H7 (cell line): ENCODE measurements around the gene PMM1. TPM values are rescaled to one million over a fixed set of nuclear protein-coding genes. Genes with fewer than 3 reads are reported as not detected.
"Not testable (repeated sequence)": the region's sequence is repeated elsewhere in the genome, so short reads cannot be mapped to it uniquely, and the experiment has no call there.

Source experiments
- DNase-seq: peaks from one replicate; pipeline ENCODE4 v3.0.0; 2012
- H3K27me3 ChIP-seq: 2 replicates; pipeline ENCODE4 v1.6.0; 2011; ENCODE audit warnings: mild to moderate bottlenecking, low read length; ENCODE audit not compliant: control insufficient read depth, insufficient read depth
- H3K36me3 ChIP-seq: replicated peaks from 2 replicates; pipeline ENCODE4 v1.5.1; 2011; ENCODE audit warnings: low read length; ENCODE audit not compliant: control insufficient read depth, insufficient read depth
- H3K4me3 ChIP-seq: 2 replicates; pipeline ENCODE4 v1.5.1; 2011; ENCODE audit warnings: low read depth, mild to moderate bottlenecking, control low read depth, low read length, moderate library complexity; ENCODE audit not compliant: insufficient read depth
- total RNA-seq: library from RNA; depleted of rRNA; stranded (reverse); fragments of >200 nt; shearing (Covaris generic); gene quantifications from 2 replicates; pipeline ENCODE4 v1.2.3, GENCODE V29; 2014; rRNA removed

PMM1 gene
- 5.6 and 7.7 TPM in 2 replicates for total RNA-seq

- Histone ChIP-seq H3K36me3 (no peaks in the 10 kb centered on the region), H3K27me3 (no peaks in the 10 kb centered on the region), H3K4me3 (peak within 1 kb of the TSS; percentile 87)
- DNase-seq: peak; percentile 100
Observed at GRCh38 chr22:41589391-41590241, at the start of gene PMM1. PMM1 (minus strand) TSS chr22:41589840; CDS start chr22:41589805, 35 bp downstream.

GRCh38 chr22:41638748-41639147 is 49.1 kb upstream of the PMM1 start:
- Histone ChIP-seq H3K36me3 (peaks cover 56% of the 10 kb centered on the region), H3K27me3 (no peaks in the 10 kb centered on the region), H3K4me3 (no peak overlapping the region)
- no peak for DNase-seq

GRCh38 chr22:41638124-41638523 is 48.5 kb upstream of the PMM1 start:
- DNase-seq: no peak
- Histone ChIP-seq H3K4me3 (no peak overlapping the region), H3K36me3 (peaks cover 56% of the 10 kb centered on the region), H3K27me3 (no peaks in the 10 kb centered on the region)

DNA sequence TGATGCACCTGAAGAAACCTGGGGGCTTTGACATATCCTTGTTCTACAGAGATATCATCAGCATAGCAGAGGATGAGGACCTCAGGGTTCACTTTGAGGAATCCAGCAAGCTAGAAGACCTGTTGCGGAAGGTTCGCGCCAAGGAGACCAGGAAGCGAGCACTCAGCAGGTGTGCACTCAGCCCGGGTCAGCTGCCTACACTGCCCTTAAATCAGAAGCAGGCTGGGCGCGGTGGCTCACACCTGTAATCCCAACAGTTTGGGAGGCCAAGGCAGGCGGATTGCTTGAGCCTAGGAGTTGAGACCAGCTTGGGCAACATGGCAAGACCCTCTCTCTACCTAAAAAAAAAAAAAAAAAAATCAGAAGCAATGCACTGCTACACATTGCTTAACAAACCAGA is 48.0 kb upstream of the PMM1 start:
- H3K4me3 ChIP-seq, DNase-seq, H3K27me3 ChIP-seq: not testable (repeated sequence)
- peaks cover 54% of the 10 kb centered on the region for H3K36me3 ChIP-seq

DNA sequence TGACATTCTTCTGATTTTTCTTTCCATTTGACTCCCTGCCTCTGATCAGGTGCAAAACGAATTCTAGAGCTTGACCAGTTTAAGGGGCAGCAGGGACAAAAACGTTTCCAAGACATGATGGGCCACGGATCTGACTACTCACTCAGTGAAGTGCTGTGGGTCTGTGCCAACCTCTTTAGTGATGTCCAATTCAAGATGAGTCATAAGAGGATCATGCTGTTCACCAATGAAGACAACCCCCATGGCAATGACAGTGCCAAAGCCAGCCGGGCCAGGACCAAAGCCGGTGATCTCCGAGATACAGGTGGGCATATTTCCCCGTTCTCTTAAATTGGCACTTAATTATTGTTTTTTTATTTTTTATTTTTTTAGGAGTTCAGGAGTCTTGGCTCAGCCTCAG is 46.8 kb upstream of the PMM1 start:
- peaks cover 52% of the 10 kb centered on the region for H3K36me3 ChIP-seq
- DNase-seq: no peak
- no peaks in the 10 kb centered on the region for H3K27me3 ChIP-seq
- H3K4me3 ChIP-seq: no peak overlapping the region

GRCh38 chr22:41634610-41635009 is 45.0 kb upstream of the PMM1 start:
- not testable (repeated sequence) for H3K4me3 ChIP-seq, H3K27me3 ChIP-seq, DNase-seq
- peaks cover 48% of the 10 kb centered on the region for H3K36me3 ChIP-seq

DNA sequence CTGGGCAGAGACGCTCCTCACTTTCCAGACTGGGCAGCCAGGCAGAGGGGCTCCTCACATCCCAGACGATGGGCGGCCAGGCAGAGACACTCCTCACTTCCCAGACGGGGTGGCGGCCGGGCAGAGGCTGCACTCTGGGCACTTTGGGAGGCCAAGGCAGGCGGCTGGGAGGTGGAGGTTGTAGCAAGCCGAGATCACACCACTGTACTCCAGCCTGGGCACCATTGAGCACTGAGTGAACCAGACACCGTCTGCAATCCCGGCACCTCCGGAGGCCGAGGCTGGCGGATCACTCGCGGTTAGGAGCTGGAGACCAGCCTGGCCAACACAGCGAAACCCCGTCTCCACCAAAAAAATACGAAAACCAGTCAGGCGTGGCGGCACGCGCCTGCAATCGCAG is 42.0 kb upstream of the PMM1 start:
- H3K36me3 ChIP-seq: peaks cover 43% of the 10 kb centered on the region

GRCh38 chr22:41631115-41631514 is 41.5 kb upstream of the PMM1 start:
- not testable (repeated sequence) for H3K27me3 ChIP-seq, H3K4me3 ChIP-seq, DNase-seq
- peaks cover 38% of the 10 kb centered on the region for H3K36me3 ChIP-seq

More for the DNA sequence above, 42.0 kb upstream of the PMM1 start:
- not testable (repeated sequence) for H3K4me3 ChIP-seq, H3K27me3 ChIP-seq, DNase-seq

DNA sequence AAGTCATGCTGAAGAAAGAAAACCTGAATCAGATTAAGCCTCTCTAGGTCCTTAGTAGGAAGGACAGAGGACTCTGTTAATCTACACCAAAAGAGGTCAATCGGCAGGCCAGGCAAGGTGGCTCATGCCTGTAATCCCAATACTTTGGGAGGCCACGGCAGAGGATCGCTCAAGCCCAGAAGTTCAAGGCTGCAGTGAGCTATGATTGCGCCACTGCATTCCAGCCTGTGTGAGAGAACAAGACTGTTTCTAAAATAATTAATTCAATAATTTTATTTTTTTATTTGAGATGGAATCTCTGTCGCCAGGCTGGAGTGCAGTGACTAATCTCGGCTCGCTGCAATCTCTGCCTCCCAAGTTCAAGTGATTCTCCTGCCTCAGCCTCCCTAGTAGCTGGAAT is 35.9 kb upstream of the PMM1 start:
- Histone ChIP-seq H3K27me3 (no peaks in the 10 kb centered on the region), H3K4me3 (no peak overlapping the region), H3K36me3 (peaks cover 37% of the 10 kb centered on the region)
- no peak for DNase-seq

DNA sequence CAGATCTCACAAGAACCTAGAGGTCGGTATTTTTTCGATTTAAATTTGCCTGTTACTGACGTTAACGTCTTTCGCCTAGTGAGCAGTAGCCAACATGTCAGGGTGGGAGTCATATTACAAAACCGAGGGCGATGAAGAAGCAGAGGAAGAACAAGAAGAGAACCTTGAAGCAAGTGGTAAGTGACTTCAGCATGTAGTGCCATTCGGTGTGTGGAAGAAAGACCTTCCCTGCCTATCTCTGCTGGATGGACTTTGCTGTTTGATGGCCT is 32.2 kb upstream of the PMM1 start:
- H3K4me3 ChIP-seq: peak overlapping the region; percentile 93
- DNase-seq: peak; percentile 25
- H3K36me3 ChIP-seq: peaks cover 17% of the 10 kb centered on the region
- no peaks in the 10 kb centered on the region for H3K27me3 ChIP-seq

- H3K36me3 ChIP-seq: peaks cover 17% of the 10 kb centered on the region
- DNase-seq: peak; percentile 100
- H3K4me3 ChIP-seq: peak within 1 kb of the TSS; percentile 93
- H3K27me3 ChIP-seq: no peaks in the 10 kb centered on the region
Observed at GRCh38 chr22:41621099-41621910, 31.7 kb upstream of the PMM1 start, which contains the start of gene XRCC6. XRCC6 (plus strand) TSS chr22:41621295; CDS start chr22:41622005, 710 bp downstream.

DNA sequence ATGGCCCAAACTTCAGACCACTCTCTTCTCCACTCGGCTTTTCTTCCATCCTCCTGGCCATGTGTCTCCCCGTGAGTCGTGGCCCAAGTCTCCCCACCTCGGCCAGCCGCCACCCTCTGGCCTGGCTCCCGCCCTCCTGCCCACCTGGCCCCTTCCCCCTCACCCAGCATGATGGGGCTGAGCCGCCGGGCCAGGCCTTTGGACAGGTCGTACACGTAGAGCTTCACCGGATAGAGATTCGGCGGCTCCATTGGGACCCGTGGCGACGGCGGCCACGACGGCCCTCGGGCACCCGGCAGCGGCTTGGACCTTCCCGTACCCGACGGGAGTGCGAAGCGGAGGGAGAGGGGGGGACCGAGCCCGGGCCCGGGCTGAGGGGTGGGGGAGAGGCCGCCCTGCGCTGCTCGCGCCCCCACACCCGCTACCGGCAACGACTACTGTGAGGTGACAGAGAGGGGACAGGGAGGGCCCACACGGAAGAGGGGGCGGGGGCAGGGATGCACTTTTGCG is 31.0 kb upstream of the PMM1 start, which contains the start of gene DESI1:
Gene DESI1 (minus strand): TSS at position 455 of the 510 bp plus-strand sequence. CDS start 204 bp downstream, at position 251.
- H3K27me3 ChIP-seq: no peaks in the 10 kb centered on the region
- H3K36me3 ChIP-seq: peaks cover 15% of the 10 kb centered on the region
- peak within 1 kb of the TSS; percentile 93 for H3K4me3 ChIP-seq
- no peak for DNase-seq

DNA sequence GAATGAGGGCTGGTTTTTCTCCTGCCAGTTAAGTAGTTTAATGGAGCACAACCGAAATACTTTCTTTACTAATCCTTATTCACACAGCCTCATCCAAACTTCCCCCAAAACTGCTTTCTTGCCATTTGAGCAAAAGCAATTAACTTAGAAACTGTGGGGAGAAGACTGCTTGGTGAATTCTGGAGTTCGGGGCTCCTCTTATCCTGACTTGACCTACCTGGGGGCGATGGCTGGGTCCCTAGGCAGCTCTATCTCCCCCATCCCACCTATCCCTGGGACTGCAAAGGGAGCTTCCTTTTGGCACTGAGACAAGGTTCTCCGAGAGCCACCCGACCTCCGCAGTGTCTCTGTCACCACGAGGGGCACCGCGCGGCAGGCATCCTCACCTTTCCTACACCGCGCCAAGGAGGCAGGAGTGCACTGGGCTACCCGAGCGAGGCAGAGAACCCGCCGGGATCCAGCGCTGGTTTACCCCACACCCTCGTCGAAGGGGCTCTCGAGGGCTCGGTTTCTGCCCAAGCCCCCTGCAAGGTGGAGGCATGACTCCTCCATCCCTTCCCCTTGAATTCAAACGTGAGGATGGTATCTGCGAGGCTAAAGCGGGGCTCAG is 30.4 kb upstream of the PMM1 start:
- peak overlapping the region; percentile 93 for H3K4me3 ChIP-seq
- peak; percentile 79 for DNase-seq

DNA sequence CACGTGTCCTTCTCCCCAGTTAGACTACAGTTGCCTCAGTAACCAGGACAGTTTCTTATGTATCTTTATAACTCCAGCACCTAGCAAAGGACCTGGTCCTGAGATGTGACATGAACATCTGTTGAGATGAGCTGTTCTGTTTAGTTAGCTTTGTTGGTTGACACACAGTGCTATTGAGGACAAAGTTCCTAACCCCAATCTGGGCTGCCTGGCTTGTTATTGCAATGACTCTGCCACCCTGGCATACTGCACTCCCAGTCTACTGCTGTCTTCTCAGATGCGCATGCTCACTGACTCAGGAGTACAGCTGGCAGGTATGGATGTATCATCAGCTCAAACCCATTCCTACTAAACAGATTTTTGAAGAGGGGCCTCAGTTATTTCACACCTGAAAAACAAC is 23.8 kb upstream of the PMM1 start:
- DNase-seq: no peak
- Histone ChIP-seq H3K27me3 (no peaks in the 10 kb centered on the region), H3K4me3 (no peak overlapping the region), H3K36me3 (peaks cover 2% of the 10 kb centered on the region; the same call in 1 of the 2 replicates)

More for the DNA sequence above, 30.4 kb upstream of the PMM1 start:
- no peaks in the 10 kb centered on the region for H3K27me3 ChIP-seq
- H3K36me3 ChIP-seq: peaks cover 13% of the 10 kb centered on the region
